ENCODE results near the gene XPR1. TPM values are rescaled to one million over a fixed set of nuclear protein-coding genes. Genes with fewer than 3 reads are reported as not detected.
"Not testable (repeated sequence)": the region's sequence is repeated elsewhere in the genome, so short reads cannot be mapped to it uniquely, and the experiment has no call there.

XPR1 gene
- total RNA-seq, 1 experiment from 2014 or later, result 16.8 TPM

DNA sequence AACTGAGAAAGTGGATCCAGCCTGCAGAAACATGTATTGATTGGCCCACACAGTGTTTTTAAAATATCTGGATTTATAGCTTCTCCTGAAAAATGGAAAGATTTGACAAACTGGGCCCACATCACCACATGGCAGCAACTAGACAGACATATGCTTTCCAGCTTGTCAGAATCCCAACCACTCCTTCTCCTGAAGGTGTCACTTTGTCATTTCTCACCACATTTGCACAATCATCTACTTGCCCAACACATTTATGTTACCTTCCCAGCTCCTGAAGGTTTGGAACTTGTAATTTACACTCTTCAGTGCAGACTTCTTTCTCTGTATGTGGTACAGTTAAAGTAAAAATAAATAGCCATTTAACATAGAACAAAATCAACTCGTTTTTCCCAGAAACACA lies 154.8 kb downstream of the XPR1 start:
- no peak for DNase-seq
- no peaks in the 10 kb centered on the region for H3K9me2 ChIP-seq (ENCODE audit: insufficient read depth)
- H3K36me3 ChIP-seq (ENCODE audit: low read depth), result no peaks in the 10 kb centered on the region
- H2AFZ ChIP-seq, result no peak overlapping the region
- BruUV-seq (replicated peaks), result no TSS peak
- no peaks in the 10 kb centered on the region; the same call in 1 of the 2 replicates for H4K20me1 ChIP-seq (ENCODE audit: insufficient read depth)
- H3K9me3 ChIP-seq (ENCODE audit: insufficient read depth, low read depth), result no peaks in the 10 kb centered on the region
- no peaks in the 10 kb centered on the region for H3F3A ChIP-seq (ENCODE audit: insufficient read depth, low read depth)
- H3K4me1 ChIP-seq (replicated peaks; ENCODE audit: insufficient read depth), result no peaks in the 10 kb centered on the region
- intact Hi-C loops (cut with micrococcal nuclease; ENCODE audit: unreplicated experiment), result no loop called here
- H3K27ac ChIP-seq, result no peak overlapping the region
- ChIA-PET CTCF (no interaction called here), POLR2A (ENCODE audit: unreplicated experiment) (no interaction called here)
- TF ChIP-seq EZH2 (IDR thresholded peaks at IDR 0.05; ENCODE audit: low read depth), result no peak
- TF ChIP-seq, protein P1, sequence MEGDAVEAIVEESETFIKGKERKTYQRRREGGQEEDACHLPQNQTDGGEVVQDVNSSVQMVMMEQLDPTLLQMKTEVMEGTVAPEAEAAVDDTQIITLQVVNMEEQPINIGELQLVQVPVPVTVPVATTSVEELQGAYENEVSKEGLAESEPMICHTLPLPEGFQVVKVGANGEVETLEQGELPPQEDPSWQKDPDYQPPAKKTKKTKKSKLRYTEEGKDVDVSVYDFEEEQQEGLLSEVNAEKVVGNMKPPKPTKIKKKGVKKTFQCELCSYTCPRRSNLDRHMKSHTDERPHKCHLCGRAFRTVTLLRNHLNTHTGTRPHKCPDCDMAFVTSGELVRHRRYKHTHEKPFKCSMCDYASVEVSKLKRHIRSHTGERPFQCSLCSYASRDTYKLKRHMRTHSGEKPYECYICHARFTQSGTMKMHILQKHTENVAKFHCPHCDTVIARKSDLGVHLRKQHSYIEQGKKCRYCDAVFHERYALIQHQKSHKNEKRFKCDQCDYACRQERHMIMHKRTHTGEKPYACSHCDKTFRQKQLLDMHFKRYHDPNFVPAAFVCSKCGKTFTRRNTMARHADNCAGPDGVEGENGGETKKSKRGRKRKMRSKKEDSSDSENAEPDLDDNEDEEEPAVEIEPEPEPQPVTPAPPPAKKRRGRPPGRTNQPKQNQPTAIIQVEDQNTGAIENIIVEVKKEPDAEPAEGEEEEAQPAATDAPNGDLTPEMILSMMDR (conservative IDR thresholded peaks at IDR 0.05), result no peak
- no peak overlapping the region for H3K4me3 ChIP-seq
- H3K27me3 ChIP-seq (ENCODE audit: insufficient read depth, low read depth), result no peaks in the 10 kb centered on the region
- no peaks in the 10 kb centered on the region for H3K79me2 ChIP-seq (ENCODE audit: low read depth)
- no peak overlapping the region for H3K4me2 ChIP-seq

DNA sequence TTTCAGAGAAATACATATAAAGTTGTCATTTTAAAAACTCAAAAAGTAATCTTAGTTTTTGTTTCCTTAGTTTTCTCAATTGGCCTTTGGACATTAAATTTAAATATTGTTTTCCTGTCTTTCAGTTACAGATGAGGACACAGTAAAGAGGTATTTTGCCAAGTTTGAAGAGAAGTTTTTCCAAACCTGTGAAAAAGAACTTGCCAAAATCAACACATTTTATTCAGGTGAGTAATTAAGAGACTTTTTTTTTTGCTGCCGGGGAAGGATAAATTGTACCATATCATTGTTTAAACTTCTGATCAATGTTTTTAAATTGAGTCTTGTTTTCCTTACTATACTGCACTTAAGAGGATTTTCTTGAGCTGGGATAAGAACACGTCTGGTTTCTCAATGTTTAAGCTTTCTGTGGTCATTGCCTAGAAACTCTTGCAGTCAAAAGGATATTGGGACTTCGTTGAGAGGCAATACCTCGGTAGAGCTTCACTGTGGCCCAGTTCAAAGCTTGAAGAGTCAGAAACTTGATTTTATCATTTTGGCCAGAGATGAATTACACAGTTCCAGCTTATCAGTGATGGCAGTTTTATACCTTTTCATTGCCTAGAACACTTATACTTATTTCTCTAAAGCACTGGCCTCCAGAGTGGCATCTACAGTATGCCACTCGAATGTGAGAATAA lies 155.9 kb downstream of the XPR1 start:
- Histone ChIP-seq H3K4me3 (no peak overlapping the region), H3K4me1 (replicated peaks; ENCODE audit: insufficient read depth) (no peaks in the 10 kb centered on the region), H3F3A (ENCODE audit: insufficient read depth, low read depth) (no peaks in the 10 kb centered on the region), H3K9me3 (ENCODE audit: insufficient read depth, low read depth) (no peaks in the 10 kb centered on the region), H2AFZ (no peak overlapping the region), H3K27me3 (ENCODE audit: insufficient read depth, low read depth) (no peaks in the 10 kb centered on the region), H3K4me2 (no peak overlapping the region), H4K20me1 (ENCODE audit: insufficient read depth) (no peaks in the 10 kb centered on the region; the same call in 1 of the 2 replicates), H3K79me2 (ENCODE audit: low read depth) (no peaks in the 10 kb centered on the region), H3K36me3 (ENCODE audit: low read depth) (no peaks in the 10 kb centered on the region), H3K9me2 (ENCODE audit: insufficient read depth) (no peaks in the 10 kb centered on the region), H3K27ac (no peak overlapping the region)
- BruUV-seq (replicated peaks), result no TSS peak
- POLR2A ChIA-PET (ENCODE audit: unreplicated experiment), result no interaction called here
- DNase-seq, result no peak
- no peak for TF ChIP-seq EZH2 (IDR thresholded peaks at IDR 0.05; ENCODE audit: low read depth)
- TF ChIP-seq, protein P1 (conservative IDR thresholded peaks at IDR 0.05), result no peak
- CTCF ChIA-PET, result no interaction called here
- intact Hi-C loops (cut with micrococcal nuclease; ENCODE audit: unreplicated experiment), result no loop called here

DNA sequence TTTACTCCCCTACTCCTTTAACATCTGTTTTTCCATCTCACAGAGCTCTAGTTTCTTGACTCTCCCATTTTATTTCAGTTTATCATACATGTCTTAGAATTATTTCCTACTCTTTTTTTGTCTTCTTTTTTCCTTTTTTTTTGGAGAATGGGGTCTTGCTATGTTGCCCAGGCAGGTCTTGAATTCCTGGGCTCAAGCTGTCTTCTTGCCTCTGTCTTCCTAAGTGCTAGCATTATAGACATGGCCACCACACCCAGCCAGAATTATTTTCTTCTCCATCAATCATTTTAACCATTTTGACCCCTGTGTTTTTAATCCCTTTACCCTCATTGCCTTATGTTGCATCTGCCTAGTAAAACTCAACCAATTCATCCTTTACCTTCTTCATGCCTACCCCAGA lies 157.6 kb downstream of the XPR1 start:
- H2AFZ ChIP-seq, result no peak overlapping the region
- ChIA-PET POLR2A (ENCODE audit: unreplicated experiment) (no interaction called here), CTCF (no interaction called here)
- H3K4me2 ChIP-seq, result no peak overlapping the region
- no TSS peak for BruUV-seq (replicated peaks)
- no peak overlapping the region for H3K27ac ChIP-seq
- no peaks in the 10 kb centered on the region for H3F3A ChIP-seq (ENCODE audit: insufficient read depth, low read depth)
- H3K9me2 ChIP-seq (ENCODE audit: insufficient read depth), result no peaks in the 10 kb centered on the region
- no peaks in the 10 kb centered on the region; the same call in 1 of the 2 replicates for H4K20me1 ChIP-seq (ENCODE audit: insufficient read depth)
- no peaks in the 10 kb centered on the region for H3K4me1 ChIP-seq (replicated peaks; ENCODE audit: insufficient read depth)
- no peak for DNase-seq
- no peaks in the 10 kb centered on the region for H3K79me2 ChIP-seq (ENCODE audit: low read depth)
- no peaks in the 10 kb centered on the region for H3K9me3 ChIP-seq (ENCODE audit: insufficient read depth, low read depth)
- no peaks in the 10 kb centered on the region for H3K36me3 ChIP-seq (ENCODE audit: low read depth)
- H3K4me3 ChIP-seq, result no peak overlapping the region
- no peaks in the 10 kb centered on the region for H3K27me3 ChIP-seq (ENCODE audit: insufficient read depth, low read depth)
- intact Hi-C loops (cut with micrococcal nuclease; ENCODE audit: unreplicated experiment), result no loop called here
- no peak for TF ChIP-seq EZH2 (IDR thresholded peaks at IDR 0.05; ENCODE audit: low read depth)
- TF ChIP-seq, protein P1 (conservative IDR thresholded peaks at IDR 0.05), result no peak

DNA sequence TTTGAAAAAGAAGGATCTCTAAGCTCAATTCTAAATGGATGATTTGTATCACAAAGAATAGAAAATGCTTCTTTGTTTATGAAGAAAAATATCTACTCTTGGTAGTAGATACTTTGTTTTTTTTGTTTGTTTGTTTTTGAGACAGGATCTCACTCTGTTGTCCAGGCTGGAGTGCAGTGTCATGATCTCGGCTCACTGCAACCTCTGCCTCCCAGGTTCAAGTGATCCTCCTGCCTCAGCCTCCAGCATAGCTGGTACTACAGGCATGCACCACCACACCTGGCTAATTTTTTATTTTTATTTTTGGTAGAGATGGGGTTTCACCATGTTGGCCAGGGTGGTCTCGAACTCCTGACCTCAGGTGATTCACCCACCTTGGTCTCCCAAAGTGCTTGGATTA lies 159.3 kb downstream of the XPR1 start:
- H3F3A ChIP-seq (ENCODE audit: insufficient read depth, low read depth); CTCF ChIA-PET; intact Hi-C loops (cut with micrococcal nuclease; ENCODE audit: unreplicated experiment); H3K4me1 ChIP-seq (replicated peaks; ENCODE audit: insufficient read depth); H3K27ac ChIP-seq; H3K4me2 ChIP-seq; H3K36me3 ChIP-seq (ENCODE audit: low read depth); BruUV-seq (replicated peaks); H3K79me2 ChIP-seq (ENCODE audit: low read depth); H3K4me3 ChIP-seq; H3K9me2 ChIP-seq (ENCODE audit: insufficient read depth); H2AFZ ChIP-seq; DNase-seq; H3K27me3 ChIP-seq (ENCODE audit: insufficient read depth, low read depth); H4K20me1 ChIP-seq (ENCODE audit: insufficient read depth); H3K9me3 ChIP-seq (ENCODE audit: insufficient read depth, low read depth); POLR2A ChIA-PET (ENCODE audit: unreplicated experiment): not testable (repeated sequence)

Measured in PC-9 (cell line).